Fibroblast of pulmonary artery (primary cell): ENCODE measurements around the gene USP21.

ENCODE experiments used
- DNase-seq: peaks from one replicate; pipeline ENCODE4 v3.0.0-alpha.2; 2010; ENCODE audit warnings: low read depth
- H3K4me3 ChIP-seq: replicated peaks from 2 replicates; pipeline ENCODE4 v1.5.1; 2011; ENCODE audit warnings: low read depth, mild to moderate bottlenecking, control low read depth, low read length, moderate library complexity
- CTCF ChIP-seq: IDR thresholded peaks from 2 replicates; pipeline ENCODE4 v1.5.1; 2011; ENCODE audit warnings: mild to moderate bottlenecking, control low read depth, low read length, inconsistent platforms; ENCODE audit errors: missing control alignments

Gene USP21

GRCh38 chr1:161191971-161192370 is 32.7 kb downstream of the USP21 start:
- TF ChIP-seq CTCF = no peak
- no peak for DNase-seq
- H3K4me3 ChIP-seq = no peak overlapping the region

GRCh38 chr1:161192476-161193465 is 33.5 kb downstream of the USP21 start:
- no peak overlapping the region for H3K4me3 ChIP-seq
- DNase-seq = peak; percentile 84
- peak; percentile 97 for TF ChIP-seq CTCF

- no peak for DNase-seq
- no peak overlapping the region for H3K4me3 ChIP-seq
- no peak for TF ChIP-seq CTCF
Measured at GRCh38 chr1:161193561-161194235, 34.4 kb downstream of the USP21 start.

- no peak for TF ChIP-seq CTCF
- no peak for DNase-seq
- H3K4me3 ChIP-seq = no peak overlapping the region
Measured at GRCh38 chr1:161195171-161195570, 35.9 kb downstream of the USP21 start.

- peak overlapping the region; percentile 65 for H3K4me3 ChIP-seq
- no peak for DNase-seq
- TF ChIP-seq CTCF = no peak
Measured at GRCh38 chr1:161196111-161196510, 36.8 kb downstream of the USP21 start.

DNA sequence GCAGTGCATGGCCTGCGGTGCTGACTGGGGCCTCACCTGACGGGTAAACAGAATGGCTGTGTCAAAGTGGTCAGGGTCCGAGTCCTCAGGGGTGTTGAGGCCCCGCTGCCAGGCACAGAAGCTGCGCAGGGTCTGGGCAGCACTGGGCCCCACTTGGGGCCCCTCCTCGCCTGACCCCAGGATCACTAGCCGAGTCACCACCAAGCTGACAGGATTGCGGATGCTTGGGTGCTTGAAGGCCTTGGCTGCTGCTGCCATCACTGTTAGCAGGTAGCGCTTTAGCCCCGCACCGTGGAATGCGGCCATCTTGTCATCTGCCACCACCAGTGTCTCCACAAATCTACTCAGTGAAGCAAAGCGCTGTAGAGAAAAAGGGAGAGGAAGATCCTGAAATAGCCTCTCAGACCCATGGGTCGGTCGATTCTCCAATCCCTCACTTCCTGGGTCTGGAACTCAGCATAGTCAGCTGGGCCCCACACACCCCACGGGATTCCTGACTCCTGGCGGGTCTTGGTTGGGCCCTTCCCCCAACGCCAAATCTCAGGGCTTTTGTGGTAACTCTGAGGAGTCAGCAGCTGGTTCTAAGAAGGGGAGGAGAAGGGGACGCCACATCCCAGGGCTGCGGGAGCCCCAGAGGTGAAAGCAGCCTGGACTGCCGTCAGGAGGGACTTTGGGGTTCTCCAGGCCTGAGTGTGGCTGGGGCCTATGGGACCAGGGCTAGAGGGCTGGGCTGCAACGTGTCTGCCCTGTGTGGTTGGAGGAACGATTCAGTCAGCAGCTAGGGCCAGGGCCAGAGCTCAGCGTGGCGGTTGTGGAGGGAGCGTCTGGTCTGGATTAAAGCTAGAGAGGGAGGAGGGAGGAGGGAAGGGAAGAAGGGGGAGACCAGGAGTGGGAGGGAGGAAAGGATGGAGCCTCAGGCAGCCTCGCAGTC is 37.5 kb downstream of the USP21 start:
- H3K4me3 ChIP-seq = peak overlapping the region; percentile 65
- peak; percentile 83 for DNase-seq
- TF ChIP-seq CTCF = no peak
